Activated CD8-positive, alpha-beta memory T cell treated with anti-CD3 and anti-CD28 coated beads, Interleukin-2, amount 50 U/mL, for 48 hours (primary cell): ENCODE data around the gene TENM4.

Experiments
- DNase-seq: peaks from one replicate; pipeline ENCODE4 v3.0.0-alpha.2; 2020

TENM4 gene

GRCh38 chr11:79440571-79441460 is at the start of gene TENM4:
TENM4 (minus strand) TSS chr11:79441030; CDS start chr11:79069944, 371,086 bp downstream.
- no peak for DNase-seq

GRCh38 chr11:79488286-79488685 is 47.5 kb upstream of the TENM4 start:
- no peak for DNase-seq

DNA sequence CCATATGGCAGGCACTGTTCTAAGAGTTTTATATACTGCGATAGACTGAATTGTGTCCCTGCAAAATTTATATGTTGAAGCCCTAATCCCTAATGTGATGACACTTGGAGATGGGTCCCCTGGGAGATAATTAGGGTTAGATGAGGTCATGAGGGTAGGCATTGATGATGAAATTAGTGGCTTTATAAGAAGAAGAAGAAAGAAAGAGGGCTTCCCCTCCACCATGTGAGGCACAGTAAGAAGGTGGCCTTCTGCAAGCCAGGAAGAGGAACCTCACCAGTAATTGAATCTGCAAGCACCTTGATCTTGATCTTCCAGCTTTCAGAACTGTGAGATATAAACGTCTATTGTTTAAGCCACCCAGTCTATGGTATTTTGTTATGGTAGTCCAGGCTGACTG is 46.6 kb upstream of the TENM4 start:
- no peak for DNase-seq

- DNase-seq = no peak
Observed at GRCh38 chr11:79486242-79486984, 45.6 kb upstream of the TENM4 start.

DNA sequence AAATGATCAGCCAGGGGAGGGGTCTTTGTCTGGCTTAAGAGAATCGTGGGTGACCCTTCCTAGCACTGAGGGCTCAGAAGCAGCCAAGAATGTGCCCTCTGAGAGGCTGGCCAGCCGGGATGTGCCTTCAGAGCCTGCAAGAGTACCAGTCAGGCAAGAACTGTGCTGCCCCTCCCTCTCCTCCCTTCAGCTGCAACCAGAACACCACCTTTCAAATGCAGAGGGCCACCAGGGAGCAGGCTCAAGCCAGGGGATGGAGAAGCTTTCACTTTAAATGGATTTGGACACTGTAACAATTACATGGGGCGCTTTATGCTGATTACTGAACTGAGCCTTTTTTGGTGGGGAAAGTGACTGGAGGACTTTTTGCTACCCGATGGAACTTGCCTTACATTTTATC is 44.9 kb upstream of the TENM4 start:
- DNase-seq = no peak

DNA sequence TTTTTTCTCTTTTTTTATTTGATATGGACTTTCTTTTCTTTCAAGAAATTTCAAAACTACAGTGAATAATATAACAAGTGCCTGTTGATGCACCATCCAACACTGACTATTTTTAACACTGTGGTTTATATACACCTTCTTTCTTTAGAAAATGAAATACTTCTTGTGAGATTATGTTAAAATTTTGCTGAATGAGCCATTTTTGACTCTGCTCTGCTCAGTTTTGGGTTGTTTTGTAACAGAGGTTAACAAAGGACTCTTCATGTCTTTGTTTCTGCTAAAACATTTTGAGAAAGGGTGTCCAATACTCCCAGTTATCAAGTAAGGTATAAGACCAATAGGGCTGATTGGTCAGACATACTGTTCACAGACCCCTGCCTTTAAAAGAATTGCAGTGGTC is 44.0 kb upstream of the TENM4 start:
- DNase-seq = no peak

- no peak for DNase-seq
Observed at GRCh38 chr11:79482800-79483199, 42.0 kb upstream of the TENM4 start.

DNA sequence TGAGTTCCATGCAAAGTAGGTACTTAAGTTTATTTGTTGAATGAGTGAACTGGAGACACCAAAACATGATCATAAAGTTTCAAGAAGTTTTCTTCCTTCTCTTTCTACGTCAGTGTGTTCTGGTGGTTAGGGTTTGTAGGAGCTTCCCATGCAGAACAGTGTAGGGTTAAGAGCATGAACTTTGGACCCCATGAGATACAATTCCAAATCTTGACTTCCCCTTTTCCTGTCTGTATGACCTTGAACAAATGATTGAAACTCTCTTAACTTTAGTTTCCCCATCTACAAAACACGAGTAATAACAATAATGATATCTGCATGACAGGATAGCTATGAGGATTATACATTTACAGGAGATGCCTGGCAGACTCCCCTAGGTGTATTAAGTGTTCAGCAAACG is 41.0 kb upstream of the TENM4 start:
- no peak for DNase-seq

DNA sequence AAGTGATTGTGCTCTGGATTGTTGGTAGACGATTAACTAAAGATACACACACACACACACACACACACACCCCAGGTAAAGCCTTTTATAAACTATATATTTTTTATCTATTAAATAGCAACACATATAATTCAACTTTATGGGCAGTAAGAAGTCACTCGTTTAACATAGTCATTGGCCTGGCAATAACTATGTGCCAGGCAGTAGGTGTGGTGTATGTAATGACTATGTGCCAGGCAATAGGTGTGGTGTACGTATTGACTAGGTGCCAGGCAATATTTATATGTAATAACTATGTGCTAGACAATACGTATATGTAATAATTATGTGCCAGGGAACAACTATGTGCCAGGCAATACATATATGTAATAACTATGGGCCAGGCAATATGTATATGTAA is 40.0 kb upstream of the TENM4 start:
- DNase-seq = no peak

- DNase-seq = no peak
Observed at GRCh38 chr11:79472819-79473529, 32.1 kb upstream of the TENM4 start.

DNA sequence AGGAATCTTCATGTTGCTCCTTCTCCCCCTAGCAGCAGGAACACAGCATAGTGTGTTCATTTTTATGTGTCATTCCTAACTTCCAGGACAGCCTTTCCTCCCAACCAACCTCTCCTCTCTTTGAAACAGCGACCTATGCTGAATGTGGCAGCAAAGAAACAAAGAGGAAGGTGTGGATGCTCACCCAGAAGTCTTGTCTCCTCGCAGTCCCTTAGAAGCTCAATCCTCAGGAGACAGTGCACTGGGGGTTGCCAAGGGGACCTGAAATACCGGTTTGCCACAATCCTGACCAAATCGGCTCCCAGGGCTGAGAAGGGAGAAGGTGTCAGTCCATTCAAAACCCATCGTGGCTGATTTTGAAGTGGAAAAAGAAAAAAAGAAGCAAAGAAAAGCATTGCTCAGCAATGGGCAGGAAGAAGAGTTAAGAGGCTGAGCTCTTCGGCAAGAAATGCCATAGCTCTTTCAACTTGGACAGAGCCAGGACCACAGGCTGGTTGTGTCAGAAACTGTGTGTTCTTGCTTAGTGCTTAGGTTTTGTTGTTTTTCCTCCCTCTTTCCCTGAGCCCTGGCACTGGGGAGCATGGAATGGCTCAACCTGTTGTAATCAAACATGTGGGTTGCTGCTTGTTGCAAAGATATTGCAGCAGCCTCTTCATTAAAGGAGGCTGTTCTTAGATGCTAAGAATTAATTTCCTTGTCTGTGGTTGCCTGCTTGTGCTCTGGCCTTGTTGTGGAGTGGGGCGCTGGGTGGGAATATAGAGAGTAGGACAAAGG is 30.4 kb upstream of the TENM4 start:
- DNase-seq = no peak

GRCh38 chr11:79470161-79470560 is 29.3 kb upstream of the TENM4 start:
- DNase-seq = no peak

GRCh38 chr11:79467761-79468160 is 26.9 kb upstream of the TENM4 start:
- DNase-seq = no peak

DNA sequence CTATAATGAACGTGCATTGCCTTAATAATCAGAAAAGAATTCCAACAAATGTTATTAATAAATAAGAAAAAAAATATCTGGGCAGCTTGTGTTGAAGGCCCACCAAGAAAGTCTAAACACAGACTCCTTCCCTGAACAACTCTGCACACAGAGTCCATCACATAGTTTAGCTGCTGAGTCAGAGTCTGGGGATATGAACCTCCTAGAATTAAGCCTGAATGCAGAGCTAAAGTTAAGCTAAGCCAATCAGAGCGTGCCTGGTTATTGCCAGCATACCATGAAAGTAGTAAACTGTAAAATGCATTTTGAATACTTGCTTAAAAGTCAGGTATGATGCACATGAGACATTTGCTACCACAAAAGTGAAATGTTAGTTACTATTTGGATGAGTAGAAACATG is 25.6 kb upstream of the TENM4 start:
- DNase-seq = no peak

GRCh38 chr11:79465160-79465559 is 24.3 kb upstream of the TENM4 start:
- no peak for DNase-seq

- DNase-seq = no peak
Observed at GRCh38 chr11:79461666-79462645, 21.1 kb upstream of the TENM4 start.

DNA sequence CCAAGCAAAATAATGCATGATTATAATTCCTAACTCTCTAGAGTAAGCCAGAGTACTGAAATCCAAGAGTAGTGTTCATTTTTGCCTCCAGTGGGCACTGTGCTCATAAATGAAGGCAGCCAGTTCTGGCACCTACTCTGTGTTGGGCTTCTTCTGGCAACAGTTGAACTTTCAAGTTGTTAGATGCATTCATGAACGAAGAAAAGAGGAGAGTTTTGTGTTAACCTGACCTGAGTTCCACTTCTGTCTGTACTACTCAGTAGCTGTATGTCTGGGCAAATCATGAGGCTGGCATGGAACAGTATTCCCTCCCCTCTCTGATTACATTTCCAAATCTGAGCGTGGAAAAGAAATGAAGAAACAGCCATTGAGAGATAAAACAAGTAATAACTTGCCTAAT is 20.3 kb upstream of the TENM4 start:
- DNase-seq = no peak

DNA sequence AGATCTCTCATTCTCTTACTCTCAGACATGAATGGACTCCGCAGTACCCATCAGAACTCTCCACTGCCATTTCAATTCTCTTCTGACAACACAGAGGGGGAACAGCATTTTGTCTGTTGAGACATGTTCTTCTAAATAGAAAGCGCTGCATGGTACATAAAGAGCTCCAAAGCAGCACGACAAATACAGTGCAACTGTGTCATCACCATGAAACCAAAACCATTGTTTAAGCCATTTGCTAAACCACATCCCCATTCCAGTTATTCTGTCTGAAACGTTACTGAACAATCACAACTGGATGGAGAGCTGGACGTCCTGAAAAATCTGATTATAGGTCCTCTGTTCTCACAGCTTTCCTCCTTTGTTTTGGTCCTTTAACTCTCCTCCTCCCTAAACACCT is 17.9 kb upstream of the TENM4 start:
- no peak for DNase-seq

GRCh38 chr11:79456501-79456900 is 15.7 kb upstream of the TENM4 start:
- DNase-seq = no peak

DNA sequence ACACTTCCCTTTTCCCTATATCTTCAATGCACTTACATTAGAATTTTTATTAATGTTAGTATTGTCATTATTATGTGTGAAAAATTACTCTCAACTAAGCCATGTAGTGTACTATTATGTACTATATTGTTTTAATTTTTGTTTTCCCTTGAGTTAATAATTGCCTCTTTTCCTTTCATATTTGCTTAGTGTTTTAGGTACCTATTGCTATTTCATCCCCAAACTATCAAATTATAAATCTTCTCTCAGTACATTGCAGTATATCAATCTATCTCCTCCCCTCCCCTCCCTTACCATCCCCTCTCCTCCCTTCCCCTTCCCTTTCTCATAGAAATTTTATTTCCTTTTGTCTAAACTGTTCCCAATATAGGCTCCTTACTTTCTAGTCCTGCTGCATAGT is 12.8 kb upstream of the TENM4 start:
- DNase-seq = no peak

DNA sequence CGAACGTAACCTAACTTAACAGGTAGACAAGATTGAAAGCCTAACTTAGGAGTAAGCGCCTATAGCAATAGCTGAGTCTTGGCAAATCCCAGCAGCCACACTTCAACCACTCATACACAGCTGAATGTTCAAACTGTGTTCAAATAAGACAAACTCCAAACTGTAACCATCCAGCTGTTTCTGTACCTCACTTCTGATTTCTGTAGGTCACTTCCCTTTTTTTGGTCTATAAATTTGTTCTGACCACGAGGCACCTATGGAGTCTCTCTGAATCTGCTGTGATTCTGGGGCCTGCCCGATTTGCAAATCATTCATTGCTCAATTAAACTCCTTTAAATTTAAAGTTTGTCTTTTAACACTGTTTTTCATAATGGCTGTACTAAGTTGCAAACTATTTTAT is 8.2 kb upstream of the TENM4 start:
- no peak for DNase-seq
